Ishikawa (cell line): ENCODE results near the gene SMIM38.

ENCODE experiments used
- CEBPB ChIP-seq: IDR thresholded peaks from 2 replicates; pipeline ENCODE4 v1.6.1; 2012
- CREB1 ChIP-seq: IDR thresholded peaks from 2 replicates; pipeline ENCODE4 v1.6.1; 2012; ENCODE audit warnings: low read depth
- EGR1 ChIP-seq: IDR thresholded peaks from 2 replicates; pipeline ENCODE4 v1.6.1; 2012
- EP300 ChIP-seq: IDR thresholded peaks from 2 replicates; pipeline ENCODE4 v1.6.1; 2012; ENCODE audit warnings: borderline replicate concordance
- FOXM1 ChIP-seq: IDR thresholded peaks from 2 replicates; pipeline ENCODE4 v1.6.1; 2012; ENCODE audit warnings: low read depth, borderline replicate concordance
- RAD21 ChIP-seq: IDR thresholded peaks from 2 replicates; pipeline ENCODE4 v1.6.1; 2012; ENCODE audit warnings: low read depth
- TAF1 ChIP-seq: IDR thresholded peaks from 2 replicates; pipeline ENCODE4 v1.6.1; 2012; ENCODE audit warnings: low read depth, mild to moderate bottlenecking
- TEAD4 ChIP-seq: IDR thresholded peaks from 2 replicates; pipeline ENCODE4 v1.6.1; 2012
- ZBTB7A ChIP-seq: IDR thresholded peaks from 2 replicates; pipeline ENCODE4 v1.6.1; 2012; ENCODE audit warnings: low read depth
- TF ChIP-seq, protein P1 (sequence below): IDR thresholded peaks from 2 replicates; pipeline ENCODE4 v1.6.1; 2012; ENCODE audit warnings: low read depth, mild to moderate bottlenecking
- TF ChIP-seq, protein P2 (sequence below): IDR thresholded peaks from 2 replicates; pipeline ENCODE4 v1.6.1; 2012

DNA sequence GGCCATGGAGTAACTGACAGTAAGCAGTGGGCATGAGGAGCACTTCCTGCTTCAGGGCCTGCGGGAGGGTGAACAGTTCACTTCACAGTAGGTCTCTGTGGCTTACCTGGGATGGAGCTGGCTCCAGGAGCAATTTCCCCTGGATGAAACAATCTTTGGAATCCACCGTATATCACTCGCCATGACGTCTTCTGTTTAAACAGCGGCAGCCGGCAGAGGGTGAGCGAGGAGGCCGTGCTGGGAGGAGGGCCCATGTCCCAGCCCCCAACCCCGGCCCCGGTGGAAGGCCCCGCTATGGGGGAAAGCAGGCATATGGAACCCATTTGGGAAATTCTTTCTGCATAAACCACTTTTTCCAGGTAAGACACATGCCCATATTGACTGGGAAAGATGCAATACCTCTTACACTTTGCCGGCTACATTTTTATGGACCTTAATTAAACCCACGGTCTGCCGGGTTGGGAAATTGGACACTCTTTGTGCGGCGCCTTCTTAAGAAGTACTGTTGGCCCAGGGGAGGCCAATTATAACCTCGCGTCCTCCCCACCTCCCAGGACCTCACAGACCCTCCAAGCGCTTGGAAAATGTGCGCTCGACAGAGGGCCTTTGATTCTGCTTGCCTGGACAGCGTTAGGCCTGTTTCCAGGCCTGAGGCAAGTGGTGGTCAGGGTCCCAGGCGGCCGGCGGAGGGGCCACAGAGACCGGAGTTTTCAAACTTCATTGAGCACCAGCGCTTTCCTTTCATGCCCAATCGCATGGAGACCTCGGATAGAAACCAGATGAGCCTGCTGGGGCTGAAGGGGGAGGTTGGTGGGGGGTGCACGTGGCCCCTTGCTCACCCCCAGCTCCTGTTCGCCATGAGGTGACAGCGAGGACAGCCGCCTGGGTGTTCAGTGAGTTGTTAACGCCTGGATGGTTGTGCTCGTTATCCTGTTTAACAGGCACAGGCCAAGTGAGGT, 40.4 kb downstream of the SMIM38 start:
- TF ChIP-seq ZBTB7A (no peak), RAD21 (no peak), CEBPB (no peak), EGR1 (no peak), TAF1 (no peak), EP300 (no peak), CREB1 (no peak), TEAD4 (no peak), FOXM1 (no peak)
- TF ChIP-seq, protein P1, sequence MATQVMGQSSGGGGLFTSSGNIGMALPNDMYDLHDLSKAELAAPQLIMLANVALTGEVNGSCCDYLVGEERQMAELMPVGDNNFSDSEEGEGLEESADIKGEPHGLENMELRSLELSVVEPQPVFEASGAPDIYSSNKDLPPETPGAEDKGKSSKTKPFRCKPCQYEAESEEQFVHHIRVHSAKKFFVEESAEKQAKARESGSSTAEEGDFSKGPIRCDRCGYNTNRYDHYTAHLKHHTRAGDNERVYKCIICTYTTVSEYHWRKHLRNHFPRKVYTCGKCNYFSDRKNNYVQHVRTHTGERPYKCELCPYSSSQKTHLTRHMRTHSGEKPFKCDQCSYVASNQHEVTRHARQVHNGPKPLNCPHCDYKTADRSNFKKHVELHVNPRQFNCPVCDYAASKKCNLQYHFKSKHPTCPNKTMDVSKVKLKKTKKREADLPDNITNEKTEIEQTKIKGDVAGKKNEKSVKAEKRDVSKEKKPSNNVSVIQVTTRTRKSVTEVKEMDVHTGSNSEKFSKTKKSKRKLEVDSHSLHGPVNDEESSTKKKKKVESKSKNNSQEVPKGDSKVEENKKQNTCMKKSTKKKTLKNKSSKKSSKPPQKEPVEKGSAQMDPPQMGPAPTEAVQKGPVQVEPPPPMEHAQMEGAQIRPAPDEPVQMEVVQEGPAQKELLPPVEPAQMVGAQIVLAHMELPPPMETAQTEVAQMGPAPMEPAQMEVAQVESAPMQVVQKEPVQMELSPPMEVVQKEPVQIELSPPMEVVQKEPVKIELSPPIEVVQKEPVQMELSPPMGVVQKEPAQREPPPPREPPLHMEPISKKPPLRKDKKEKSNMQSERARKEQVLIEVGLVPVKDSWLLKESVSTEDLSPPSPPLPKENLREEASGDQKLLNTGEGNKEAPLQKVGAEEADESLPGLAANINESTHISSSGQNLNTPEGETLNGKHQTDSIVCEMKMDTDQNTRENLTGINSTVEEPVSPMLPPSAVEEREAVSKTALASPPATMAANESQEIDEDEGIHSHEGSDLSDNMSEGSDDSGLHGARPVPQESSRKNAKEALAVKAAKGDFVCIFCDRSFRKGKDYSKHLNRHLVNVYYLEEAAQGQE, result no peak
- TF ChIP-seq, protein P2, sequence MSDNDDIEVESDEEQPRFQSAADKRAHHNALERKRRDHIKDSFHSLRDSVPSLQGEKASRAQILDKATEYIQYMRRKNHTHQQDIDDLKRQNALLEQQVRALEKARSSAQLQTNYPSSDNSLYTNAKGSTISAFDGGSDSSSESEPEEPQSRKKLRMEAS, result no peak
